H9 (cell line): ENCODE data around the gene NEDD9. TPM values are rescaled to one million over a fixed set of nuclear protein-coding genes. Genes with fewer than 3 reads are reported as not detected.

ENCODE experiments used
- DNase-seq: peaks from one replicate; pipeline ENCODE4 v3.0.0-alpha.2; 2017
- H2AFZ ChIP-seq: one replicate; pipeline ENCODE4 v1.6.1; 2013; ENCODE audit warnings: mild to moderate bottlenecking, low read length, control low read depth, moderate library complexity
- H2AK5ac ChIP-seq: 2 replicates; pipeline ENCODE4 v1.6.1; 2013; ENCODE audit warnings: low read length, control low read depth, mixed read lengths; ENCODE audit not compliant: insufficient read length
- H2BK120ac ChIP-seq: one replicate; pipeline ENCODE4 v1.6.1; 2013; ENCODE audit warnings: low read depth, mild to moderate bottlenecking, low read length, control low read depth, inconsistent platforms; ENCODE audit not compliant: poor library complexity, severe bottlenecking
- H2BK12ac ChIP-seq: 2 replicates; pipeline ENCODE4 v1.6.1; 2013; ENCODE audit warnings: low read length, control low read depth, mixed read lengths, low read depth; ENCODE audit not compliant: insufficient read length
- H2BK15ac ChIP-seq: 2 replicates; pipeline ENCODE4 v1.6.1; 2013; ENCODE audit warnings: low read depth, low read length, control low read depth
- H2BK20ac ChIP-seq: one replicate; pipeline ENCODE4 v1.6.1; 2013; ENCODE audit warnings: low read depth, mild to moderate bottlenecking, low read length, control low read depth, inconsistent platforms; ENCODE audit not compliant: poor library complexity, severe bottlenecking
- H2BK5ac ChIP-seq: 2 replicates; pipeline ENCODE4 v1.6.1; 2013; ENCODE audit warnings: low read length, control low read depth, mixed read lengths; ENCODE audit not compliant: insufficient read length
- H3K14ac ChIP-seq: 2 replicates; pipeline ENCODE4 v1.6.1; 2013; ENCODE audit warnings: low read length, control low read depth; ENCODE audit not compliant: insufficient read depth
- H3K18ac ChIP-seq: 2 replicates; pipeline ENCODE4 v1.6.1; 2013; ENCODE audit warnings: low read depth, mild to moderate bottlenecking, mixed read lengths, low read length, control low read depth; ENCODE audit not compliant: insufficient read length
- H3K23ac ChIP-seq: 2 replicates; pipeline ENCODE4 v1.6.1; 2013; ENCODE audit warnings: low read length, control low read depth, mixed read lengths, low read depth; ENCODE audit not compliant: insufficient read length
- H3K23me2 ChIP-seq: 2 replicates; pipeline ENCODE4 v1.6.1; 2013; ENCODE audit warnings: low read depth, mild to moderate bottlenecking, mixed read lengths, low read length, control low read depth; ENCODE audit not compliant: insufficient read length, poor library complexity, severe bottlenecking
- H3K27ac ChIP-seq: 2 replicates; pipeline ENCODE4 v1.5.1; 2013; ENCODE audit warnings: low read length, control low read depth, mixed read lengths, low read depth; ENCODE audit not compliant: insufficient read length
- H3K27me3 ChIP-seq: 2 replicates; pipeline ENCODE4 v1.6.1; 2013; ENCODE audit warnings: low read length, control low read depth, inconsistent platforms; ENCODE audit not compliant: insufficient read depth
- H3K4ac ChIP-seq: 2 replicates; pipeline ENCODE4 v1.6.1; 2013; ENCODE audit warnings: low read depth, mild to moderate bottlenecking, control low read depth, inconsistent platforms, low read length, moderate library complexity
- H3K4me1 ChIP-seq: 2 replicates; pipeline ENCODE4 v1.6.1; 2013; ENCODE audit warnings: low read length, control low read depth, inconsistent platforms; ENCODE audit not compliant: insufficient read depth
- H3K4me2 ChIP-seq: 2 replicates; pipeline ENCODE4 v1.6.1; 2013; ENCODE audit warnings: low read length, control low read depth, mixed read lengths; ENCODE audit not compliant: insufficient read length, insufficient read depth
- H3K56ac ChIP-seq: 2 replicates; pipeline ENCODE4 v1.6.1; 2013; ENCODE audit warnings: low read depth, mild to moderate bottlenecking, mixed read lengths, low read length, control low read depth; ENCODE audit not compliant: insufficient read length
- H3K79me1 ChIP-seq: 2 replicates; pipeline ENCODE4 v1.6.1; 2013; ENCODE audit warnings: low read depth, mild to moderate bottlenecking, moderate library complexity, low read length, control low read depth, inconsistent platforms; ENCODE audit not compliant: insufficient read depth, poor library complexity, severe bottlenecking
- H3K79me2 ChIP-seq: 2 replicates; pipeline ENCODE4 v1.6.1; 2013; ENCODE audit warnings: low read length, control low read depth, inconsistent platforms; ENCODE audit not compliant: insufficient read depth
- H3K9ac ChIP-seq: 2 replicates; pipeline ENCODE4 v1.6.1; 2013; ENCODE audit warnings: low read length, control low read depth, mixed read lengths; ENCODE audit not compliant: insufficient read length; ENCODE audit errors: extremely low read depth
- H3K9me3 ChIP-seq: one replicate; pipeline ENCODE4 v1.6.1; 2013; ENCODE audit warnings: low read depth, low read length, inconsistent platforms; ENCODE audit not compliant: control insufficient read depth
- H3T11ph ChIP-seq: one replicate; pipeline ENCODE4 v1.6.1; 2013; ENCODE audit warnings: mild to moderate bottlenecking, low read length, control low read depth, inconsistent platforms
- H4K20me1 ChIP-seq: one replicate; pipeline ENCODE4 v1.6.1; 2013; ENCODE audit not compliant: control insufficient read depth, insufficient read length, insufficient read depth
- H4K5ac ChIP-seq: 2 replicates; pipeline ENCODE4 v1.6.1; 2013; ENCODE audit warnings: low read depth, mild to moderate bottlenecking, mixed read lengths, low read length, control low read depth; ENCODE audit not compliant: insufficient read length
- H4K8ac ChIP-seq: replicated peaks from 2 replicates; pipeline ENCODE4 v1.6.1; 2013; ENCODE audit warnings: low read length, control low read depth, mixed read lengths, low read depth; ENCODE audit not compliant: insufficient read length
- H4K91ac ChIP-seq: 2 replicates; pipeline ENCODE4 v1.6.1; 2013; ENCODE audit warnings: low read depth, mild to moderate bottlenecking, moderate library complexity, mixed read lengths, low read length, control low read depth; ENCODE audit not compliant: insufficient read length
- H3K27ac Mint-ChIP-seq, 3 experiments: 2 replicates in 2 of 3; 3 replicates in 1 of 3; pipeline ENCODE4 v1.8.0; 2020 to 2021; ENCODE audit warnings: mixed read lengths in 3 of 3, mild to moderate bottlenecking in 1 of 3, moderate library complexity in 1 of 3
- H3K27me3 Mint-ChIP-seq: 2 replicates; pipeline ENCODE4 v1.8.0; 2021; ENCODE audit warnings: low read depth, mild to moderate bottlenecking, moderate library complexity, mixed read lengths
- H3K36me3 Mint-ChIP-seq, 3 experiments: 2 replicates in 2 of 3; 3 replicates in 1 of 3; pipeline ENCODE4 v1.8.0; 2020 to 2021; ENCODE audit warnings: low read depth in 3 of 3, mixed read lengths in 3 of 3; ENCODE audit not compliant: insufficient read depth in 1 of 3
- H3K4me1 Mint-ChIP-seq, 2 experiments: 2 replicates each; pipeline ENCODE4 v1.8.0; 2020; ENCODE audit warnings: mixed read lengths in 2 of 2
- H3K4me3 Mint-ChIP-seq, 2 experiments: 2 replicates in 1 of 2; 3 replicates in 1 of 2; pipeline ENCODE4 v1.8.0; 2020 to 2021; ENCODE audit warnings: mild to moderate bottlenecking in 2 of 2, mixed read lengths in 2 of 2, moderate library complexity in 1 of 2
- H3K9me3 Mint-ChIP-seq, 2 experiments: 2 replicates in 1 of 2; 3 replicates in 1 of 2; pipeline ENCODE4 v1.8.0; 2020; ENCODE audit warnings: mild to moderate bottlenecking in 2 of 2, mixed read lengths in 2 of 2, moderate library complexity in 1 of 2
- CTCF ChIP-seq: fragments of 200-600 bp; sonication (generic); conservative IDR thresholded peaks from 3 replicates; pipeline ENCODE4 v1.8.0; 2021; ENCODE audit warnings: antibody characterized with exemption, mild to moderate bottlenecking
- WGBS: extraction: QIAGEN DNeasy Blood & Tissue Kit; methylation state at CpG from one replicate; pipeline ENCODE4 v1.1.7; 2013; ENCODE audit warnings: missing lambda C conversion rate, low lambda C conversion rate, mixed read lengths; ENCODE audit not compliant: insufficient read length; ENCODE audit errors: extremely low coverage; 5-methylcytosine and 5-hydroxymethylcytosine counted together
- total RNA-seq: library from RNA; stranded (reverse); gene quantifications from 2 replicates; pipeline ENCODE4 v1.2.1, GENCODE V29; 2021

The NEDD9 gene
- total RNA-seq, 1 experiment from 2014 or later = 5.5 TPM

- Histone ChIP-seq H3K4ac (no peak overlapping the region), H3K9ac (no peak overlapping the region), H3K27ac (no peak overlapping the region), H4K5ac (no peak overlapping the region), H2BK15ac (no peak overlapping the region), H2BK120ac (no peak overlapping the region), H4K91ac (no peak overlapping the region), H2BK20ac (no peak overlapping the region), H3K23me2 (no peaks in the 10 kb centered on the region), H3K9me3 (no peaks in the 10 kb centered on the region), H3K79me2 (no peaks in the 10 kb centered on the region), H2BK12ac (no peak overlapping the region), H3K27me3 (no peaks in the 10 kb centered on the region), H3K14ac (no peak overlapping the region), H3K4me1 (no peaks in the 10 kb centered on the region), H4K8ac (no peak overlapping the region), H3K18ac (no peak overlapping the region), H2AK5ac (no peak overlapping the region), H3K56ac (no peak overlapping the region), H2AFZ (no peak overlapping the region), H3K79me1 (no peaks in the 10 kb centered on the region), H2BK5ac (no peak overlapping the region), H4K20me1 (no peaks in the 10 kb centered on the region), H3K4me2 (no peak overlapping the region), H3T11ph (no peak overlapping the region), H3K23ac (no peak overlapping the region)
- no peak for TF ChIP-seq CTCF
- H3K4me1 Mint-ChIP-seq = peaks cover 6 to 11% of the 10 kb centered on the region in 2 experiments
- H3K4me3 Mint-ChIP-seq = no peak overlapping the region
- no CpG with 5 or more reads among the region's 5 CpGs for WGBS
- H3K9me3 Mint-ChIP-seq = no peaks in the 10 kb centered on the region
- H3K27me3 Mint-ChIP-seq = no peaks in the 10 kb centered on the region
- H3K36me3 Mint-ChIP-seq = no peaks in the 10 kb centered on the region
- H3K27ac Mint-ChIP-seq = no peak overlapping the region; a peak in 1 of 7 replicates
- no peak for DNase-seq
Measured at GRCh38 chr6:11263291-11263775, 30.9 kb upstream of the NEDD9 start.
